ELF-1 (cell line): ENCODE measurements around the gene RFX2.
"Not testable (repeated sequence)": the region's sequence is repeated elsewhere in the genome, so short reads cannot be mapped to it uniquely, and the experiment has no call there.

Experiments used
- DNase-seq: peaks from one replicate; pipeline ENCODE4 v3.0.0-alpha.2; 2016; ENCODE audit warnings: low read depth, low spot score

RFX2 gene

GRCh38 chr19:5991244-5991838, 119.0 kb downstream of the RFX2 start:
- no peak for DNase-seq

GRCh38 chr19:5990289-5990797, 120.0 kb downstream of the RFX2 start:
- DNase-seq: no peak

- no peak for DNase-seq
These were observed 120.8 kb downstream of the RFX2 start for GRCh38 chr19:5989388-5990074.

GRCh38 chr19:5988517-5989387, 121.5 kb downstream of the RFX2 start:
- no peak for DNase-seq

- DNase-seq: peak; percentile 81
These were observed 123.1 kb downstream of the RFX2 start for GRCh38 chr19:5987077-5987818.

- DNase-seq: not testable (repeated sequence)
These were observed 124.5 kb downstream of the RFX2 start for GRCh38 chr19:5985837-5986236.

- no peak for DNase-seq
These were observed 125.1 kb downstream of the RFX2 start for GRCh38 chr19:5985098-5985783.

GRCh38 chr19:5984600-5984999, 125.7 kb downstream of the RFX2 start:
- DNase-seq: no peak

- no peak for DNase-seq
These were observed 126.8 kb downstream of the RFX2 start for GRCh38 chr19:5983367-5983955.

GRCh38 chr19:5978606-5979552, 131.4 kb downstream of the RFX2 start:
- DNase-seq: no peak

GRCh38 chr19:5977785-5978605, 132.3 kb downstream of the RFX2 start, which contains the start of gene RANBP3:
Gene RANBP3 (minus strand): TSS chr19:5978140. CDS start chr19:5978082, 58 bp downstream.
- DNase-seq: peak; percentile 99

- no peak for DNase-seq
These were observed 133.0 kb downstream of the RFX2 start for GRCh38 chr19:5977222-5977784.

GRCh38 chr19:5976768-5977167, 133.5 kb downstream of the RFX2 start:
- DNase-seq: no peak

- no peak for DNase-seq
These were observed 134.9 kb downstream of the RFX2 start for GRCh38 chr19:5975388-5975728.

- no peak for DNase-seq
These were observed 135.4 kb downstream of the RFX2 start for GRCh38 chr19:5974721-5975387.

- no peak for DNase-seq
These were observed 136.2 kb downstream of the RFX2 start for GRCh38 chr19:5973867-5974635.

GRCh38 chr19:5973376-5973775, 136.9 kb downstream of the RFX2 start:
- no peak for DNase-seq
